Smooth muscle cell (in vitro differentiated cells): ENCODE results near the gene SRCIN1. TPM values are rescaled to one million over a fixed set of nuclear protein-coding genes. Genes with fewer than 3 reads are reported as not detected.

Experiments used
- DNase-seq: peaks from one replicate; lab custom pipeline; 2025; ENCODE audit not compliant: unreplicated experiment; lab: John Stamatoyannopoulos, UW
- H2AFZ ChIP-seq: fragments of 200-600 bp; sonication (generic); 2 replicates; pipeline ENCODE4 v1.6.0; 2016; ENCODE audit warnings: antibody characterized with exemption, low read depth, mild to moderate bottlenecking
- H3F3A ChIP-seq: fragments of 200-600 bp; sonication (generic); 2 replicates; pipeline ENCODE4 v1.6.0; 2017; ENCODE audit warnings: antibody characterized with exemption, low read depth
- H3K27ac ChIP-seq: fragments of 200-600 bp; sonication (generic); 2 replicates; pipeline ENCODE4 v1.5.1; 2016; ENCODE audit warnings: low read depth, mild to moderate bottlenecking
- H3K27me3 ChIP-seq: fragments of 200-600 bp; sonication (generic); 2 replicates; pipeline ENCODE4 v1.6.1; 2016; ENCODE audit warnings: low read depth, mild to moderate bottlenecking
- H3K36me3 ChIP-seq: fragments of 200-600 bp; sonication (generic); 2 replicates; pipeline ENCODE4 v1.5.1; 2016; ENCODE audit warnings: low read depth
- H3K4me1 ChIP-seq: fragments of 200-600 bp; sonication (generic); 2 replicates; pipeline ENCODE4 v1.5.1; 2016; ENCODE audit warnings: low read depth
- H3K4me2 ChIP-seq: fragments of 200-600 bp; sonication (generic); 2 replicates; pipeline ENCODE4 v1.6.0; 2016; ENCODE audit warnings: mild to moderate bottlenecking
- H3K4me3 ChIP-seq: fragments of 200-600 bp; sonication (generic); 2 replicates; pipeline ENCODE4 v1.5.1; 2016; ENCODE audit warnings: mild to moderate bottlenecking
- H3K79me2 ChIP-seq: fragments of 200-600 bp; sonication (generic); 2 replicates; pipeline ENCODE4 v1.6.0; 2016; ENCODE audit warnings: low read depth, mild to moderate bottlenecking
- H3K9ac ChIP-seq: fragments of 200-600 bp; sonication (generic); 2 replicates; pipeline ENCODE4 v1.6.0; 2016; ENCODE audit warnings: low read depth
- H3K9me3 ChIP-seq: fragments of 200-600 bp; sonication (generic); replicated peaks from 2 replicates; pipeline ENCODE4 v1.5.1; 2016; ENCODE audit warnings: low read depth
- H4K20me1 ChIP-seq: fragments of 200-600 bp; sonication (generic); 2 replicates; pipeline ENCODE4 v1.6.0; 2016; ENCODE audit warnings: low read depth
- CTCF ChIP-seq: fragments of 200-600 bp; sonication (generic); IDR thresholded peaks from 2 replicates; pipeline ENCODE4 v1.5.1; 2017; ENCODE audit warnings: borderline replicate concordance, mild to moderate bottlenecking, antibody characterized with exemption; ENCODE audit not compliant: insufficient read depth, poor library complexity, severe bottlenecking
- WGBS: methylation state at CpG from one replicate; pipeline ENCODE4 v1.1.7; 2016; ENCODE audit warnings: low lambda C conversion rate; 5-methylcytosine and 5-hydroxymethylcytosine counted together
- polyA plus RNA-seq: library from polyadenylated mRNA; unstranded; fragments of >200 nt; fragmentation: Nextera tagmentation; extraction: Ambion mirVana; gene quantifications from 2 replicates; pipeline ENCODE4 v1.2.1, GENCODE V29; 2016
- total RNA-seq: library from RNA; depleted of rRNA; stranded (reverse); fragments of >200 nt; gene quantifications from 2 replicates; pipeline ENCODE4 v1.2.3, GENCODE V29; 2014

Gene SRCIN1
- total and polyA plus RNA-seq, 2 experiments from 2014 or later = 0.16 to 0.90 TPM

- no peaks in the 10 kb centered on the region for H4K20me1 ChIP-seq
- H3K4me2 ChIP-seq = no peak overlapping the region
- peaks cover 28% of the 10 kb centered on the region for H3K4me1 ChIP-seq
- H3K9me3 ChIP-seq = no peaks in the 10 kb centered on the region
- no peak overlapping the region for H3K4me3 ChIP-seq
- no peak for DNase-seq
- H2AFZ ChIP-seq = no peak overlapping the region
- no peak for TF ChIP-seq CTCF
- H3K27me3 ChIP-seq = peaks cover 91% of the 10 kb centered on the region
- no peak overlapping the region for H3K9ac ChIP-seq
- no peaks in the 10 kb centered on the region for H3K36me3 ChIP-seq
- 54% methylated on average over 6 of the region's 6 CpGs for WGBS
- H3K27ac ChIP-seq = no peak overlapping the region
- H3F3A ChIP-seq = no peaks in the 10 kb centered on the region
- H3K79me2 ChIP-seq = no peaks in the 10 kb centered on the region
These were observed 37.5 kb downstream of the SRCIN1 start for GRCh38 chr17:38568274-38568673.

GRCh38 chr17:38567350-38567749, 38.4 kb downstream of the SRCIN1 start:
- Histone ChIP-seq H3K27ac (no peak overlapping the region), H3K9me3 (no peaks in the 10 kb centered on the region), H3K4me2 (no peak overlapping the region), H3K4me1 (peaks cover 27% of the 10 kb centered on the region), H3K27me3 (peaks cover 91% of the 10 kb centered on the region), H3K4me3 (no peak overlapping the region), H3K79me2 (no peaks in the 10 kb centered on the region), H2AFZ (no peak overlapping the region), H3K36me3 (no peaks in the 10 kb centered on the region), H3F3A (no peaks in the 10 kb centered on the region), H3K9ac (no peak overlapping the region), H4K20me1 (no peaks in the 10 kb centered on the region)
- TF ChIP-seq CTCF = no peak
- 88% methylated on average over 2 of the region's 2 CpGs for WGBS
- no peak for DNase-seq

- H3K9me3 ChIP-seq = no peaks in the 10 kb centered on the region
- no peak for DNase-seq
- peaks cover 91% of the 10 kb centered on the region for H3K27me3 ChIP-seq
- H4K20me1 ChIP-seq = no peaks in the 10 kb centered on the region
- no peak overlapping the region for H3K4me3 ChIP-seq
- peaks cover 22% of the 10 kb centered on the region for H3K4me1 ChIP-seq
- H2AFZ ChIP-seq = no peak overlapping the region
- 88% methylated on average over 5 of the region's 5 CpGs for WGBS
- no peak overlapping the region for H3K4me2 ChIP-seq
- no peak for TF ChIP-seq CTCF
- H3K79me2 ChIP-seq = no peaks in the 10 kb centered on the region
- H3F3A ChIP-seq = no peaks in the 10 kb centered on the region
- H3K9ac ChIP-seq = no peak overlapping the region
- no peak overlapping the region for H3K27ac ChIP-seq
- no peaks in the 10 kb centered on the region for H3K36me3 ChIP-seq
These were observed 39.1 kb downstream of the SRCIN1 start for GRCh38 chr17:38566666-38567031.

- no peak overlapping the region for H2AFZ ChIP-seq
- H3K9me3 ChIP-seq = no peaks in the 10 kb centered on the region
- H3K4me1 ChIP-seq = peaks cover 21% of the 10 kb centered on the region
- H3K9ac ChIP-seq = no peak overlapping the region
- no peak overlapping the region for H3K27ac ChIP-seq
- no peaks in the 10 kb centered on the region for H3F3A ChIP-seq
- DNase-seq = no peak
- no peaks in the 10 kb centered on the region for H4K20me1 ChIP-seq
- H3K79me2 ChIP-seq = no peaks in the 10 kb centered on the region
- H3K36me3 ChIP-seq = no peaks in the 10 kb centered on the region
- H3K27me3 ChIP-seq = peaks cover 91% of the 10 kb centered on the region
- H3K4me3 ChIP-seq = no peak overlapping the region
- TF ChIP-seq CTCF = no peak
- 72% methylated on average over 10 of the region's 10 CpGs for WGBS
- no peak overlapping the region for H3K4me2 ChIP-seq
These were observed 39.7 kb downstream of the SRCIN1 start for GRCh38 chr17:38565853-38566665.
